ENCODE results near the gene SMARCA4. TPM values are rescaled to one million over a fixed set of nuclear protein-coding genes. Genes with fewer than 3 reads are reported as not detected.

Gene SMARCA4
- total RNA-seq: 100 to 1,000 TPM in 3 of 6 donors, 10 to 100 TPM in 3; 82.8 to 245 (median 108) TPM

DNA sequence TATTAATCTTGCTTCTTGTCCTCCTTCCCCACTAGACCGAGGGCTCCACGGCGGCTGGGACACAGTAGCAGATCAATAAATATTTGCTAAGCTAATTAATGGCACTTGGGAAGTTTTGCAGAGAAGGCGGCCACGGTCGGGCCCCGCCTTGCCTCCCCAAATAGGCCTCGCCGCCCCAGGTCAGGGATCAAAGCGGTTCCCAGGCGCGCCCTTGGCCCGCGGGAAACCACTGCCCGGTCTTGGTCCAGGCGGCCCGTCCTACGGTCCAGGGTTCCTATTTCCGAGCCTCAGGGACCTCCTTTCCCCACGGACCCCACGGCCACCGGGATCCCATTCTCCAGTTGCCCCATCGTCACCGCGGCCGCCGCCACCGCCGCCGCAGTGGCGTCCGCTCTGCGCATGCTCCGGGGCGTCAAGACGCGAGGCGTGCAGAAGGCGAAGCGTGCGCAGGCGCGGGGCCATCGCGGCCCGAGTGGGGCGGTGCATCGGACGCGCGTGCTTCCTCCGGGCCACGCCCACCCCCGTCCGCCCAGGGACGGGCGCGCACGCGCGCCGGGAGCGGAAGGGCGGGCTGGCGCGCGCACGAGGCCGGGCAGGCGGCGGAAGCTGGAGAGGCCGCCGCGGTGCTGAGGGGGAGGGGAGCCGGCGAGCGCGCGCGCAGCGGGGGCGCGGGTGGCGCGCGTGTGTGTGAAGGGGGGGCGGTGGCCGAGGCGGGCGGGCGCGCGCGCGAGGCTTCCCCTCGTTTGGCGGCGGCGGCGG, at the start of gene SMARCA4:
SMARCA4 (plus strand) TSS at position 717 of the 759 bp plus-strand sequence. CDS start 23,122 bp downstream, outside the sequence.
- Histone ChIP-seq H3K9me3 (no peaks in the 10 kb centered on the region), H3K27ac (peak within 1 kb of the TSS; percentile 95 to 96 (median 96)), H3K27me3 (no peaks in the 10 kb centered on the region), H3K4me1 (peaks cover 18 to 35% (median 31%) of the 10 kb centered on the region in 4 donors), H3K4me3 (peak within 1 kb of the TSS; percentile 57 to 96 (median 90)), H3K36me3 (no peaks in the 10 kb centered on the region)
- TF ChIP-seq POLR2AphosphoS5 (IDR thresholded peaks at IDR 0.05) (peak; percentile 93 to 98), POLR2A (IDR thresholded peaks at IDR 0.05) (peak in 3 of 4 donors; percentile 71 to 99 (median 94)), EP300 (IDR thresholded peaks at IDR 0.05) (peak in 1 of 4 donors; percentile 12), CTCF (IDR thresholded peaks at IDR 0.05) (peak in 2 of 6 experiments; percentile 5 to 42)
- ATAC-seq (ENCODE audit: low FRiP score in 2 of 2) (peak; percentile 96 to 98), DNase-seq (peak; percentile 97 to 100)
- 0 to 2% methylated on average over 11 to 40 of the region's 100 CpGs for WGBS, 2 donors

DNA sequence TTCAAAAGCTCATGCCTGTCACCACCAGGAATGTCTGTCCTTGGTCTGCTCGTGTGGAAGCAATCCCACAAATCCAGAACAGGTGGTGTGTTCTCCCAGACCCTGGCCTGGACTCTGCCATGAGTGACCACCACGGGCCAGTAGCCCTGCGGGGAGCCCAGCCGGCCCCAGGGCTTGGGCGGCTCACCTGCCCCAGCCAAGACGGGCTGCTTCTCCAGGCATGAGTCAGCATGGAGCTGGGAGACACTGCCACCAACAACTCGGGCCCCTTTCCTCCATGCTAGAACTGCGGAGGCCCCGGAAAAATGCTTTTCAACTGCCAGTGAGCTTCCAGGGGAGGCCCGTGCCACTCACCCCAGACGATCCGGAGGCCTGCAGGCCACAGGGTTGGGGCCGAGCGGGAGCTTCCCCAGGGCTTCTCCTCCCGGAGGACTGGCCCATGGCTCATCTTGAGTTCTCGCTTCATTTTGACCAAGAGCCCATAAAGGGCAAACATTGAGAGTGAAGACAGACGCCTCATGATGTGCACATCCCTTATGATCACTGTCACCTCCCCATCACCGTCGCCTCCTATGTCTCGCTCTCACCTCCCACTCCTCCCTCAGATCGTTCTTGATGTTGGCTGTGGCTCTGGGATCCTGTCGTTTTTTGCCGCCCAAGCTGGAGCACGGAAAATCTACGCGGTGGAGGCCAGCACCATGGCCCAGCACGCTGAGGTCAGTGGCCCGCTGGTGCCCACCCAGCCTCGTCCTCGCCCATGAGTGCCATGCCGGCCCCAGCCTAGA, 49.1 kb upstream of the SMARCA4 start:
- Histone ChIP-seq H3K4me1 (no peaks in the 10 kb centered on the region), H3K9me3 (no peaks in the 10 kb centered on the region), H3K27me3 (no peaks in the 10 kb centered on the region), H3K27ac (no peak overlapping the region), H3K36me3 (peaks cover 9 to 93% (median 64%) of the 10 kb centered on the region in 4 donors), H3K4me3 (no peak overlapping the region)
- WGBS, 2 donors: 87 to 94% methylated on average over 23 to 29 of the region's 31 CpGs
- TF ChIP-seq POLR2A (IDR thresholded peaks at IDR 0.05) (no peak), EP300 (IDR thresholded peaks at IDR 0.05) (no peak), POLR2AphosphoS5 (IDR thresholded peaks at IDR 0.05) (no peak), CTCF (IDR thresholded peaks at IDR 0.05) (no peak)
- peak in 1 of 2 donors; percentile 66 for DNase-seq
- ATAC-seq (ENCODE audit: low FRiP score in 2 of 2): no peak

GRCh38 chr19:10912619-10913018, 48.2 kb upstream of the SMARCA4 start:
- TF ChIP-seq POLR2AphosphoS5 (IDR thresholded peaks at IDR 0.05): no peak
- TF ChIP-seq POLR2A (IDR thresholded peaks at IDR 0.05): no peak
- TF ChIP-seq EP300 (IDR thresholded peaks at IDR 0.05): no peak
- no peak for TF ChIP-seq CTCF (IDR thresholded peaks at IDR 0.05)
- no peak overlapping the region for H3K27ac ChIP-seq
- H3K4me3 ChIP-seq: no peak overlapping the region
- no peaks in the 10 kb centered on the region for H3K27me3 ChIP-seq
- H3K4me1 ChIP-seq: no peaks in the 10 kb centered on the region
- no peak for ATAC-seq (ENCODE audit: low FRiP score in 2 of 2)
- 91 to 92% methylated on average over 17 of the region's 18 CpGs for WGBS, 2 donors
- DNase-seq: peak in 1 of 2 donors; percentile 44
- H3K36me3 ChIP-seq: peaks cover 9 to 93% (median 63%) of the 10 kb centered on the region in 4 donors
- no peaks in the 10 kb centered on the region for H3K9me3 ChIP-seq

GRCh38 chr19:10913716-10914340, 47.0 kb upstream of the SMARCA4 start:
- ATAC-seq (ENCODE audit: low FRiP score in 2 of 2): no peak
- WGBS, 2 donors: 86 to 92% methylated on average over 9 to 17 of the region's 24 CpGs
- Histone ChIP-seq H3K4me3 (no peak overlapping the region), H3K4me1 (peaks cover 0 to 2% (median 0%) of the 10 kb centered on the region in 4 donors), H3K9me3 (no peaks in the 10 kb centered on the region), H3K36me3 (peaks cover 9 to 88% (median 52%) of the 10 kb centered on the region in 4 donors), H3K27me3 (no peaks in the 10 kb centered on the region), H3K27ac (no peak overlapping the region)
- TF ChIP-seq EP300 (IDR thresholded peaks at IDR 0.05) (no peak), POLR2A (IDR thresholded peaks at IDR 0.05) (no peak), CTCF (IDR thresholded peaks at IDR 0.05) (no peak), POLR2AphosphoS5 (IDR thresholded peaks at IDR 0.05) (no peak)
- DNase-seq: peak in 1 of 2 donors; percentile 67
